ENCODE results near the gene MCF2L. TPM values are rescaled to one million over a fixed set of nuclear protein-coding genes. Genes with fewer than 3 reads are reported as not detected.

MCF2L gene
- total RNA-seq, 4 donors from 2014 or later, result 18.4 to 173 (median 57.6) TPM

GRCh38 chr13:113036401-113036800, 67.4 kb downstream of the MCF2L start:
- TF ChIP-seq, protein P1, sequence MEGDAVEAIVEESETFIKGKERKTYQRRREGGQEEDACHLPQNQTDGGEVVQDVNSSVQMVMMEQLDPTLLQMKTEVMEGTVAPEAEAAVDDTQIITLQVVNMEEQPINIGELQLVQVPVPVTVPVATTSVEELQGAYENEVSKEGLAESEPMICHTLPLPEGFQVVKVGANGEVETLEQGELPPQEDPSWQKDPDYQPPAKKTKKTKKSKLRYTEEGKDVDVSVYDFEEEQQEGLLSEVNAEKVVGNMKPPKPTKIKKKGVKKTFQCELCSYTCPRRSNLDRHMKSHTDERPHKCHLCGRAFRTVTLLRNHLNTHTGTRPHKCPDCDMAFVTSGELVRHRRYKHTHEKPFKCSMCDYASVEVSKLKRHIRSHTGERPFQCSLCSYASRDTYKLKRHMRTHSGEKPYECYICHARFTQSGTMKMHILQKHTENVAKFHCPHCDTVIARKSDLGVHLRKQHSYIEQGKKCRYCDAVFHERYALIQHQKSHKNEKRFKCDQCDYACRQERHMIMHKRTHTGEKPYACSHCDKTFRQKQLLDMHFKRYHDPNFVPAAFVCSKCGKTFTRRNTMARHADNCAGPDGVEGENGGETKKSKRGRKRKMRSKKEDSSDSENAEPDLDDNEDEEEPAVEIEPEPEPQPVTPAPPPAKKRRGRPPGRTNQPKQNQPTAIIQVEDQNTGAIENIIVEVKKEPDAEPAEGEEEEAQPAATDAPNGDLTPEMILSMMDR (IDR thresholded peaks at IDR 0.05; ENCODE audit: low read depth), result no peak

- TF ChIP-seq, protein P1 (IDR thresholded peaks at IDR 0.05; ENCODE audit: low read depth), result no peak
These were observed 71.0 kb downstream of the MCF2L start for GRCh38 chr13:113040031-113040430.

DNA sequence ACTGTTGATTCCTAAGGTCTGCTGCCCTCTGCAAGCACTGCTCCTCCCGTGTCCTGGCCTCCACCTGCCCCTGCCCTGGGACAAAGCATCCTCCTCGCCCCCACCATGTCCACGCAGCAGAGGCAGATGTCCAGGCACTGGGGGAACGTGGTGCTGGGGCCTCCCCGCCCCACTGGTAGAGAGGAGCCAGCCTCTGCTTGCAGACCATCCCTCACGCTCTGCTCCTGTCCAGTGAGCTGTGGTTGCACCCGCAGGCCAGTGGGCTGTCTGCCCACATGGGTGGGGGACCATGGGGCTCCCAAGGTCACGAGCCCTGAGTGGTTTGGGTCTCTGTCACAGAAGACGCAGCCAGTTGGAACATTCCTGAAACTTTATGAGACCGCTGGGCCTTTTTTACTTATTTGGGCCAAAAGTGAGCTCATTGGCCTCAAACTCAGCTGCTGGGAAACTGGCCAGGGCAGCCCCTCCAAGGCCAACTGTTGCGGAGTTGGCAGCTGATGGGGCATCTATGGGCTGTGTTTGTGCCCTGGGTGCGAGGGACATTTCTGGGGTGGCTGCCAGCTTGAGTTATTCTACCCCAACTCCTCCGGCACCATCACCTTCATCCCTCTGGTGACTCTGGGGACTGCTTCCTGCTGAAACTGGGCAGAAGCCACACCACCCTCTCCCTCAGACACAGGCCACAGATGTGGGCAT, 71.7 kb downstream of the MCF2L start:
- TF ChIP-seq, protein P1 (IDR thresholded peaks at IDR 0.05; ENCODE audit: low read depth), result no peak

- TF ChIP-seq, protein P1 (IDR thresholded peaks at IDR 0.05; ENCODE audit: low read depth), result no peak
These were observed 72.3 kb downstream of the MCF2L start for GRCh38 chr13:113041293-113041690.

DNA sequence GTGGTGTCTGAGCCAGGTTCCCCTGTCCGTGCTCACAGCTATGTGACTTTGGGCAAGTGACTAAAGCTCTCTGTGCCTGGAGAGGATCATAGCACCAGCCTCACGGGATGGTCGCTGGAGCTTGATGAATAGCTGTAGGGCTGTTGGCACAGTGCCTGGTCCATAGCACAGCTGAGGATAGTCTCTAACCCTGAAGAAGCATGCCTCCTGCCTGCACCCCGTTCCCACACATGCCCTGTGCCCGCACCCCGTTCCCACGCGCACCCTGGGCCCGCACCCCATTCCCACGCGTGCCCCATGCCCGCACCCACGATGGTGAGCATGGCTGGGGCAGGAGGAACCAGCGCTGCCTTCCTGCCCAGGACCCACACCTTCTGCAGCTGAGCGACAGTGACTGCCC, 72.9 kb downstream of the MCF2L start:
- TF ChIP-seq, protein P1 (IDR thresholded peaks at IDR 0.05; ENCODE audit: low read depth), result no peak

GRCh38 chr13:113042456-113042855, 73.4 kb downstream of the MCF2L start:
- TF ChIP-seq, protein P1 (IDR thresholded peaks at IDR 0.05; ENCODE audit: low read depth), result no peak

GRCh38 chr13:113043001-113043630, 74.1 kb downstream of the MCF2L start:
- TF ChIP-seq, protein P1 (IDR thresholded peaks at IDR 0.05; ENCODE audit: low read depth), result no peak
